Stimulated activated CD4-positive, alpha-beta T cell treated with anti-CD3 and anti-CD28 coated beads, Interleukin-1b, Interleukin-23, amount 100 ng/mL, for 4 hours (primary cell): Measurements from ENCODE around the gene STX16.
A peak's percentile ranks its signal among the peaks of the same experiment; 100 is the strongest.

ENCODE experiments used
- DNase-seq, 2 donors: peaks; one replicate each; pipeline ENCODE4 v3.0.0-alpha.2; 2020; ENCODE audit warnings: low read depth in 2 of 2

The STX16 gene

DNA sequence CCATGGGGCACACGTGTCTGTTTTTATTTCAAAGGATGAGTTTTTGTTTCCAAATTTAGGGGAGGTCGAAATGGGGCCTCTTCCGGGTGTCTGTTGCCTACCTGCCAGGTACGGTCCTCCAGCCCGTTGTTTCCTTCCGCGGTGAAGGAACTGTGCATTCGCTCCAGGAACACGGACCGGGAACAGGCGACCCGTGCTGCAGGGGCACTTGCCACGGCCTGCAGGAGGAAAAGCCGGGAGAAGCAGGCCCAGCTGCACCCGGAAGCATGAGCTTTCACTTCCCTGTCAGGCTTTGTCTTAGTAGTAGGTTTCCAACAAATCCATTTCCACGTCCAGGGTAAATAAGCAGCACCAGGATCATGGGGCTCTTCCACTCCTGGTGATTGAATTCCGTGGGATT lies 24.6 kb downstream of the STX16 start:
- DNase-seq: no peak

DNA sequence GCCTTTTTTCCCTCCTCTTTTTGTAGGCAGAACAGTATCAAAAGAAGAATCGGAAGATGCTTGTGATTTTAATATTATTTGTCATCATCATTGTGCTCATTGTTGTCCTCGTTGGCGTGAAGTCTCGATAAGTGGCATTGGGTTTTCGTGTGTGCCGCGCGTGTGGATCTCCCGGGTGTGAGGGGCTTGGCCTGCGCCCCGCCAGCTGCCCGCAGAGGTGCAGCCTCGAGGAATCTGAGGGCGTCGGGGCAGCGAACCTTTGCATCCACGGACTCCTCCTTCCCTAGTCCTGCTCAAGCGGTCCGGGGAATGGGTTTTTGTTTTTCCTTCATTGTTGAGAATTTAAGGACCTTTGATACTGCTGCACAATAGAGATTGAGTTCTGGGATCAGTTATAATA lies 25.1 kb downstream of the STX16 start:
- DNase-seq: no peak

DNA sequence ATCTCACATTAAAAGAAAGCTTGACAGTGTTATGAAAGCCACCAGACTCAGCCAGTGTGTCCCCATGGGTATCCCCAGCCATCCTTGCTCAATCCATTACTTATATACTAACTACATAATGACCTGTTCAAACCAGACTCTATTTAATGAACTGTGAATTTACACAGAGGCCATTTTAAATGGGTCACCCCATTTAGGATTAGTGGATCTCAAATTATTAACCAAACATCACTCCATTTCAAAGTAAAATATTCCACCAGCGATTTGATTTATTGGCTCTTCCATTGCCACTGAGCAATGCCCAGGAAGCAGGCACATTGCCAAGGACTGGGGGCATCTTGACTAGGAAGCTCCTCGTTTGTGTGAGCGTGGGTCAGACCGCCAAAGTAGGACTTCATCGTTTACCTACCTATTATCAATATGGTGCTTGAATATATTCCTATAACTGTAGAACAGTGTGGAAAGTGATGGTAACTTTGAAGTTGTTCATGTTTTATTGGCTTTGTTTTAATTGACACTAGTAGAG lies 26.1 kb downstream of the STX16 start:
- no peak for DNase-seq

DNA sequence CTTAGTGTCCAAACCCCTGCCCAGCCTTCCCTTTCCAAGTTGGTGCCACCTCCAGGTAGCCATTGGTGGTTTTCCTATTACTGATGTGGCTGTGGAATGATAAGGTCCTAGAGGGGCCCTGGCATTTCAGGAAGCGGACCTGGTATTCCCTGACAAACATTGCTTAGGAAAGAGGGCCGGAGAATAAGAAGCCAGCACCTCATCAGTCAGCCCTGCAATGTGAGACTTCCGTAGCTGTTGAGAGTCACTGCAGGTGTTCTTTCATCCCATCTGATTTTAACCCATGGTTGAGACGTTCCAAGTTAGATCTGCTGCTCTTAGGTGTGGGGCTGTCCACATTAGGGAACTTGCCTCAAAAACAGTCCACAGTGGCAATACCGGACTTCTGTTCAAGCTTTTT lies 26.7 kb downstream of the STX16 start:
- no peak for DNase-seq

DNA sequence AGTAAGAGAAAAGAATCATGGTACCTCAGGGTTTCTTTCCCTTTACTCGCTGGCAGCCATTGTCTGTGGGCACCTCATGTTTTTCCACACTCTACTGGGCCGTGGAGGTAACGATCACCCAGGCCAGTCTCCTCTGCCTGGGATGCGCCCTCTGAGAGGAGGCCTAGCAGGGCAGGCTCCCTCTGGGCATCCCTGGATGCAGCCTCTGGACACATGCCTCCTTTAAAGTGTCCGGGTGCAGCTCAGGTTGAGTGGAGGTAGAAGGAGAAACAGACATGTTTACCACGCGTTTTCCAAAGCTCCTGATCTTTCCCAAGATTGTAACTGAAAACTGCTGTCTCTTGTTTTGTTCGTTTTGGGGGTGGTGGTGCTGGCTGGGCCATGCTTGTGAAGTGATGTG lies 27.7 kb downstream of the STX16 start:
- DNase-seq: no peak

DNA sequence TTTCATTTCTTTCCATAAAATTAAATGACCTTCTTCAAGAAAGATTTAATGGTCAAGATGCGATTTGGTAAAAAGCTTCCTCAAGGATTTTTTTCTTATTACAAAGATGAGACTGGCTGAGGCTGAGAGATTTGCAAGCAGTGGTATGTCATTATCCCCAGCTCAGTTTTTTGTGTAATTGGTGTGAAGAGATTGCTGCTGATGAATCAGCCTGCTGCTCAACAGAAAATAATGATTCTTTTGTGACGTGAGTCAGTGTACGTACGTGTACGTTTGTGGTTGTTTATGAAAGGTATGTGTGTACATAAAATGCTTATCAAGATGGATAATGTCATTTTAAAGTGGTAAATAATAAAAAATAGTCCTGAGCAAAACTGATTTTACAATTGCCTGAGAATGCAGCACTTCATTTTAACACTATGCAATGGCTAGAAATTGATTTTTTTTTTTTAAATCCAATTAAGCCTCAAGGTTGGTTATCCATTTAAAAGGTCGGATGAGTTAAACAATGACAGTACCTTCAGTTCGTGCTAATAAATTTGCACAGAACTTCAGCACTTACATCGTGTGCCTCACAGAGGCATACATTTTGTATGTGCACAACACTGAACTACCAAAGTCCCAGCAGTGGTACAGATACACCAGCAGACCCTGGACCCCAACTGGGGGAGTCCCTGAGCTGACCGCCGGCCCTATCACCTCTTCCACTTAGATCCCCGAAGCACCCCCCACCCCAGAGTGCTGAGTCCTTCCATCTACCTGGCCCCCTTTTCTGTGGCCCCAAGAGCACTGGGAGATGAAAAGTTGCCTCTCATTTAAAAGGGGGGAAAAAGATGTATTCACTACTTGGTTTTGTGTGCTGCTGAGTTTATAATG lies 31.8 kb downstream of the STX16 start:
- no peak for DNase-seq

DNA sequence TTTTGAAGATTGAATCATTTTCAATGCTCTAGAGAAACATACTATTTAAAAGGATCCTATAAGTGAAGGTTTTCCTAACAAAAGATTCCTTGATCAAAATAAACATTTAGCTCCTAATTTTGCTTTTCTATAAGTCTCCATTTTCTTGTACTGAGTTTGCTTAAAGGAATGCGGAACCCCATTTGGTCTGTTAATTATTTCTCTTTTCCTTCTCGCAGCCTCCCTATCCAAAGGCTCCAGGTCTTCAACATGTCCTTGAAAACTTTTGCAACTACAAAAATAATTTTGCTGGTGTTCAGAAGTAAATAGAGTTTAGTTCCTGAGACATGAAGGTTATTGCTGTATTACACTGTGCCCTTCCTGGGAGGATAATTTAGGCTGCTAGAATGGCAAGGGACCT lies 33.2 kb downstream of the STX16 start:
- no peak for DNase-seq

DNA sequence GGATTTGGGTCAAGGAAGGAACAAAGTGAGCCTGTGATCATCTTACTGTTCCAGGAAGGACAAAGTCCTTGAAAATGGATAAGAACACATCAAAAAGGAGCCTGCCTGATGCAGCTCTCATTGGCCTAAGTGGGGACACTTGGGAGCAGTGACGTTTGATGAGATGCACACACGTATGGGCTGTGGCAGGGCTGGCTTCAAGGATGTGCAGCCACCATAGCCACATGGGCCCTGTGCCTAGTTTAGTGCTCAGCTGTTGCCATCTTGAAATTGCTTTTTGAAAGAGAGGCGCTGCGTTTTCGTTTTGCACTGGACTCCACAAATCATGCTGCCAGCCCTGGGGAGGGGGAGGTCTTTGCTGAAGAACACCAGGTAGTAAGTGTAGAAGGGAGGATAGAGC lies 34.9 kb downstream of the STX16 start:
- DNase-seq: no peak

DNA sequence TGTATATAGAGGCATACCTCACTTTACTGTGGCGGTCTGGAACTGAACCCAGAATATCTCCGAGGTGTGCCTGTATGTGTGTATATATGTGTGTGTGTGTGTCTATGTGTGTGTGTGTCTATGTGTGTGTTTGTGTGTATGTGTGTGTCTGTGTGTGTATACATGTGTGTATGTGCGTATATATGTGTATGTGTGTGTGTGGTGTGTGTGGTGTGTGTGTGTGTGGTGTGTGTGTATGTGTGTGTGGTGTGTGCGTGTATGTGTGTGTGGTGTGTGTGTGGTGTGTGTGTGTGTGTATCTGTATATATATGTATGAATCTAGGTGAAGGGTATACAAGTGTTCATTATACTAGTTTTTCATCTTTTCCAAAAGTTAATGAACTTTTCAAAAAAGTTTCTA lies 37.3 kb downstream of the STX16 start:
- DNase-seq: no peak

DNA sequence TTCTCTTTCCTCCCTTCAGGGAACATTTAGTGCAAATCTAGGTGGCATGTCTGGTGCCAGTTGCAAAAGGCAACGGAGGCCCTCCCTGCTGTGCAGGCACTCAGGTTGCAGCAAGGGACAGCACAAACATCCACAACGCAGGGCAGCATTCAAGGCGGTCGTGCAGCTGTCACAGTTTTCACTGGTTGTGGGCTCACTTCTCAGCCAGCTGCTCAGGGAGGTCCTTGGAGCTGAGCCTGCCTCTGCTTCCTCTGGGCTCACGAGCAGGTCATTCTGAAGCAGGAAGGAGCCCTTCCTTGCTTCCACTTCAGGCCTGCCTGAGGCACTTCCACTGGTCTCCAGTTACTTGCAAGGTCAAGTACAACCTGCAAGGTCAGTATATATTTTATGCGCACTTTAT lies 37.8 kb downstream of the STX16 start:
- DNase-seq: no peak

DNA sequence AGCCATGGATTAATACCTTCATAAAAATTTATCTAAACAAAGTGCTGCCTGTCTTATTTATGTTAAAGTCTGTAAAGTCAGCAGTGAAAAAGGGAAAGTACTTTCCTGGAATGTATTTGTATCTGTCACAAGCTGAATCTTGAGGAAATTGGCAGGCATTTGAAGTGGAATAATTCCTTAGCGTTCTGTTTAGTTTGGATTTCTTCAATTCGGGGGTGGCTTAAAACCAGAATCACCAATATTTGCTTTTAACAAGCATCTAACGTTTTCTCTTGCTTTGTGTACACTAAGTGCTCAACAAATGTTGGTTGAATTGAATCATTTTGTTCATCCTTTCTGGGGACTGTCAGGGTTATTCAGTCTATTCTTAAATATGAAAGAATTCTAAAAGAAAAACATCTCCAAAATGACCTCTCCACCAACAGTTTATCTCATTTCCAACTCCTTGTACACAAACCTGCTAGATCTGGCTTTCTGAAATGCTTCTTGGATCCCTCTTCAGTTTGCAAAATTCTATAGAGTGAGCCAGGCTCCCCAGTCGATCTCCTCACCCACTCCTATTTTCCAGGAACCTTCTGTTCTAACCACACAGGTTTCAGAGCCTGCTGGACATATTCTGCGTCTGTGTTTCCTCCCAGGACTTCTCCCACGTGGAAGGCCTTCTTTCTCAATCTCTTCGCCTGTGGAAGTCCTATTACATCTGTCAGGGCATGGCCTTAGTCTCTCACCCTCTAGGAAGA lies 39.5 kb downstream of the STX16 start:
- no peak for DNase-seq

DNA sequence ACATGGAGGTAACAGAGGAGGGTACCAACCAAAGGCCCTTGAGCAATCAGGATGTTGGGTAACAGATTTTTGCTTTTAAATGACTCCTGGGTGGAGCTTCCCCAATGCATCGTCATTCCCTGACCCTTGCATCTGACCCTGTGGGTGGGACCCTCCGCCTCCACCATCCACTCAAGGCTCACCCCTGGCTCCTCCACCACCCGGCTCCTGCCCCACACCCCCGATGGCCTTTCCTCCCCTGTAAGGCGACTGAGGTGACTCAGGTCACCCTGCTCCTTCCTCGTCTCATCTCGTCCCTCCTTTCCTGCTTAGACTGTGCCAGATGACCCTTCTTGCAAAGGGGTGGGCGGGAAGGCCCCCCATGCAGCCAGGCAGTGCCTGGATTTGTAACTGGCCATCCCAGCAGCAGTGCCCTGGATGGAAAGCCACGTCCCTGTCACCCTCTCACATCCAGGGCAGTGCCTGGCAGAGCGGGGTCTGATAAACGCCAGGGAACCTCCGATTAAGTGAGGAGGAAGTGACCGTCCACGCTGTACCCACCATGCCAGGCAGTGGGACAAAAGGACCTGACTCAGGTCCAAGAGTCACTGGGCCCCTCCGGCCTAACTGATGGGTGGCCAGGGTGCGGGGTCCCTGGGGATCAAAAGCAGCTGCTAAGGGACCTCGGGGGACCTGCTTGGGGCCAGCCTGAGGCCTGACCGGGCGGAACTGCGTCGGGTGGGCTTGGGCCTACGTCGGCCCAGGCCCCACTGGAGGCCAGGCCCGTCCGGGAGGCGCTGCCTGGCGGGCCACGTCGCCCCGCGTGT lies 40.9 kb downstream of the STX16 start:
- DNase-seq: no peak

DNA sequence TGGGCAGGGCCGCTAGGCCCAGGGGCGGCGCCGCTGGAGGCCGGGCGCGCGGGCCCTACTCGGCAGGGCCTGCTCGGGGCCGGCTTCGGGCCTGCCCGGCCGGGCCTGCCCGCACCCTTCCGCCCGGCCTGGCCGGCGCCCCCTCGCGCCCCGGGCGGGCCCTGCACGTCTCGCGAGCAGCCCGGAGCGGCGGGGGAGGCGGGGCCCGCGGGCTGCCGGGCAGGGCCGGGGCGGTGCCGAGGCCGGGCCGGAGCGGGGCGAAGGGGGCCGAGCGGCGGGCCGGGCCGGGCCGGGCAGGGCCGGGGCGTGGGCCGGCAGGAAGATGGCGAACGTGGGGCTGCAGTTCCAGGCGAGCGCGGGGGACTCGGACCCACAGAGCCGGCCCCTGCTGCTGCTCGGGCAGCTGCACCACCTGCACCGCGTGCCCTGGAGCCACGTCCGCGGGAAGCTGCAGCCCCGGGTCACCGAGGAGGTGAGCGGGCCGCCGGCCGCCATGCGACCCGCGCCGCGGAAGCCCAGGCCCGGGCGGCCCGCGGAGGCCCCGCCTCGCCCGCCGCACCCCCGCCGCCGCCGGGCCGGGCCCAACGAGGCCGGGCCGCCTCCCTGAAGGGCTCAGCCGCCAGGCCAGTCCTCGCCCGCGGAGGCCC lies 41.6 kb downstream of the STX16 start, which contains the start of gene NPEPL1:
Gene NPEPL1 (plus strand): TSS at position 222 of the 647 bp plus-strand sequence. CDS start 101 bp downstream, at position 323.
- peak; percentile 43 to 70 for DNase-seq

DNA sequence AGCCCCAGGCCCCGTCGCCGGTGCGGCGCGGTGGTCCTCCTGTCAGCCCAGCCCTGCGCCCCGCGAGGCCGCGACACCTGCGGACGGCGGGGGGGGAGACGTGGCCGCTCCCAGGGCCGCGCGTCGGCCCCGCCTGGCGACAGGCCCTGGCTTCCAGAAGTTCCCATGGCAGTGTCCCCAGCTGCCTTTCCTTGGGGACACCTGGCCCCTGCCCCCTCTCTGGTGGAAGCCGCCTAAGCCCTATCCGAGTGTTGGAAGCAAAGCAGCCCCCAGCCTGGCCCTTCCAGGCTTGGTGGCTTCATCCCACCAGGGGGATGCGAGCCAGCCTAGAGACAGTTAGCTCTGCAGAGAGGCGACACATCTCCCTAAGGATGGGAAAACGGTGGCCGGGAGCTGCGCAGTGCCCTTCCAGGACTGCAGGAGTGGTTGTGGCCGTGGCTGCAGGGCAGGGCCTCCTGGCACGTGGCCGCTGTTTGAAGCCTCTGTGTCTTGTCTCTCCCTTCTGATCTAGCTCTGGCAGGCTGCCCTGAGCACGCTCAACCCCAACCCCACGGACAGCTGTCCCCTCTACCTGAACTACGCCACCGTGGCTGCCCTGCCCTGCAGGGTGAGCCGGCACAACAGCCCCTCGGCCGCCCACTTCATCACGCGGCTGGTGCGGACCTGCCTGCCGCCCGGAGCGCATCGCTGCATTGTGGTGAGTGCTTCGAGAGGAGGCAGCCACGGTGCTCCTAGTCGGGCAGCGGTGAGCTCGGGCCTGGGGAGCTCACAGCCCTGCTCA lies 42.3 kb downstream of the STX16 start:
- DNase-seq: no peak

DNA sequence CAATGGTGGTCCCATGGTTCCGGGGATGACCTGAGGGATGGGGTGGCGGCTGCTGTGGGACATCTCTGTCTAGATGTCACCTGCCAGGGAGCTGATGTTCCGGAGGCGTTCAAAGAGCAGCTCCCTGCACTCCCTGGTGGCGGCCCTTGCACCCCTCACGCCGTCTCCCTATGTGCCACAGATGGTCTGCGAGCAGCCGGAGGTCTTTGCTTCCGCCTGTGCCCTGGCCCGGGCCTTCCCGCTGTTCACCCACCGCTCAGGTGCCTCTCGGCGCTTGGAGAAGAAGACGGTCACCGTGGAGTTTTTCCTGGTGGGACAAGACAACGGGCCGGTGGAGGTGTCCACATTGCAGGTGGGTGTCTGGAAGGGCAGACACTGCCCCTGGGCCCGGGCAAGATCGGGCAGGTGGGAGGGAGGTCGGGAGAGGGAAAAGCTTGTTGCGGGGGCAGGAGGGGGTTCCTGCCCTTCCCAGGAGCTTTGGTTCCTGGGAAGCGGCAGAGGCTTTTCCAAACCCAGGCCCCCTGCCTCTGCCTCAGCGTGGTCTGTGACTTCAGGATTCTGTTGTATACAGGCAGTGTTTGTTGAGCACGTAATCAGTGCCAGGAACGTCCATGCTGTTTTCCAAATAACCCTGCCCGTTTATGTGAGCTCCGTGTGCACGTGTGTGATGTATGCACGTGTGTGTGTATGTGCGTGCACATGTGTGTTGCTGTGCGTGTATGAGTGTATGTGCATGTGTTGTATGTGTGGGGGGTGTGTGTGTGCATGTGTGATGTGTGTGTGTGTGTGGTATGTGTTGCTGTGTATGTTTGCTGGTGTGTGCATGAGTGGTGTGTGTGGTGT lies 43.4 kb downstream of the STX16 start:
- DNase-seq: no peak

DNA sequence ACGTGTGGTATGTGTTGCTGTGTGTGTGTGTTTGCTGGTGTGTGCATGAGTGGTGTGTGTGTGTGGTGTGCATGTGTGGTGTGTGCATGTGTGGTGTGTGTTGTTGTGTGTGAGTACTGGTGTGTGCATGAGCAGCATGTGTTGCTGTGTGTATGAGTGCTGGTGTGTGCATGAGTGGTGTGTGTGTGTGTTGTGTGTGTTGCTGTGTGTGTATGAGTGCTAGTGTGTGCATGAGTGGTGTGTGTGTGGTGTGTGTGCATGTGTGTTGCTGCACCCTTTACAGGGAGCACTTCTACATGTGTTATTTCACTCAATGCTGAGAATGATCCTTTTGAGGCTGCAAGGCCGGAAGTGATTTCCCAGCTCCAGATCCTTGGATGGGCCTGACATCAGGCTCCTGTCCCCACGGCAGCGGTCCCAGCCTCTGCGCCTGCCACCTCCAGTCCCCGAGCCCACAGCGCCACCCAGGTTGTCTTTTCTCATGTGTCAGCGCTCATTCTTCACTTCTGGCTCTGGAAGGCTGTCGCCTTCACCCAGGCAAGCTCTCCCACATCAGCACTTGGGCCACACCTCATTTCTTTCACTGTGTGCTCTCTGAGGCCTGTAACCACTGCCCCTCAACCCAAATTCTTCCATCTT lies 44.1 kb downstream of the STX16 start:
- no peak for DNase-seq

DNA sequence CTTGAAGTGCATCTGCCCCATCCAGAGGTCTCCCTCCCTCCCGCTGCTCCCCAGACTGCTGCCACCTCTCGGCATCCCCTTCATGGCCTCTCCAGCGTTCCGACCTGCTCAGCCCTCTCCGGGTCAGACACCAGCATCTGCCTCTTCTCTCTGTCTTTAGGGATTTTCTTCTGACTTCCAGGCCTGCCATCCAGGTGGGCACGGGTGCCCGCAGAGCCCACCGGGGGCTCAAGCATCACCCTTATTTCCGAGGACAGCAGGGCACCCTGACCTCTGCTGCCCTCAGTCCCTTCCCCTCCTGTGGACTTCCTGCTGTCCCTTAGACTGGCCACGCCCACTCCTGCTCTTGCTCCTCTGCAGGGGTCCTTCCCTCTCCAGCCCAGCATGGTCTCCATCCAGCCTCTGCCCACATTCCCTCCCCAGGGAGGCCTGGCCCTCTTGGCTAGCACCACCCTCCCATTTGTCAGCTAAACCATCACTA lies 44.9 kb downstream of the STX16 start:
- DNase-seq: no peak

DNA sequence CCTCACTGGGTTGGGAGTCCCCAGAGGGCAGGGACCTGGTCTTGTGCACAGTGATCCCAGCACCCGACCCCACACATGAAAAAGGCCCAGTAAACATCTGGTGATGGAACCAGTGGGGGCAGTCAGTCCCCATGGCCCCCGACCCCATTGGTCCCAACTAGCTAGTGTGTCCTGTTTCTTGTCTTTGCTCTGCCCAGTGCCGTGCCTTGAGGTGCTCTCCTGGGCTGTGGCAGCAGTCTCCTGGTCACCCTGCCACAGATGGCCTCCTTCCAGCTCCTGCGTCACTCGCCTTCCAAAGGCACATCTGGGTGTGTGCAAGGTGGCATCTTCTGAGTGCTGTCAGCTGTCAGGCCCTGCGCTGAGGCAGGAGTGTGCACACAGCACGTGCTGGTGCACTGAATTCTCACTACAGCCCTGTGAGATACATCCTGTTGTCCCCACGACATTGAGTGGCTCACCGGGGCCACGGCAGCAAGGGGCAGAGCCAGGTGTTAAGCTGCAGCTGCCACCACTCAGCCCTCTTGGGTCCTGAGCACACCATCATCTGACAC lies 45.4 kb downstream of the STX16 start:
- no peak for DNase-seq
